Muscle of leg (tissue), 11 donors: ENCODE measurements around the gene ZNF516. TPM values are rescaled to one million over a fixed set of nuclear protein-coding genes. Genes with fewer than 3 reads are reported as not detected.

Source experiments
- DNase-seq: peaks from one replicate; pipeline ENCODE4 v3.0.0; 2013
- H3K27ac ChIP-seq: one replicate; pipeline ENCODE4 v1.5.1; 2013; ENCODE audit warnings: mild to moderate bottlenecking, low read length, control low read depth
- H3K27me3 ChIP-seq: one replicate; pipeline ENCODE4 v1.6.1; 2013; ENCODE audit warnings: low read length; ENCODE audit not compliant: control insufficient read depth, insufficient read depth
- H3K36me3 ChIP-seq: one replicate; pipeline ENCODE4 v1.6.1; 2013; ENCODE audit warnings: low read length; ENCODE audit not compliant: control insufficient read depth, insufficient read depth
- H3K4me1 ChIP-seq: one replicate; pipeline ENCODE4 v1.6.1; 2013; ENCODE audit warnings: low read length; ENCODE audit not compliant: control insufficient read depth, insufficient read depth
- H3K4me3 ChIP-seq: one replicate; pipeline ENCODE4 v1.5.1; 2013; ENCODE audit warnings: low read length, control low read depth
- H3K9me3 ChIP-seq: replicated peaks from 2 replicates; pipeline ENCODE4 v1.6.1; 2013; ENCODE audit warnings: low read depth, low read length; ENCODE audit not compliant: control insufficient read depth
- WGBS: methylation state at CpG from one replicate; pipeline ENCODE4 v1.1.5; 2013; ENCODE audit warnings: missing lambda C conversion rate; ENCODE audit not compliant: insufficient coverage; 5-methylcytosine and 5-hydroxymethylcytosine counted together
- polyA plus RNA-seq, 8 donors: library from polyadenylated mRNA; unstranded; fragments of 120-200 nt; gene quantifications; one replicate each; pipeline versions ENCODE4 v1.2.1 to v1.2.3, GENCODE V29; 2013; ENCODE audit warnings: inconsistent platforms in 1 of 8, low replicate concordance in 1 of 8; ENCODE audit not compliant: insufficient read length in 8 of 8, insufficient read depth in 1 of 8
- total RNA-seq: library from RNA; stranded (reverse); fragments of 120-200 nt; gene quantifications from one replicate; pipeline ENCODE4 v1.2.4, GENCODE V29; 2013

ZNF516 gene
- total and polyA plus RNA-seq, 9 donors: 26.6 to 52.9 (median 42.9) TPM

DNA sequence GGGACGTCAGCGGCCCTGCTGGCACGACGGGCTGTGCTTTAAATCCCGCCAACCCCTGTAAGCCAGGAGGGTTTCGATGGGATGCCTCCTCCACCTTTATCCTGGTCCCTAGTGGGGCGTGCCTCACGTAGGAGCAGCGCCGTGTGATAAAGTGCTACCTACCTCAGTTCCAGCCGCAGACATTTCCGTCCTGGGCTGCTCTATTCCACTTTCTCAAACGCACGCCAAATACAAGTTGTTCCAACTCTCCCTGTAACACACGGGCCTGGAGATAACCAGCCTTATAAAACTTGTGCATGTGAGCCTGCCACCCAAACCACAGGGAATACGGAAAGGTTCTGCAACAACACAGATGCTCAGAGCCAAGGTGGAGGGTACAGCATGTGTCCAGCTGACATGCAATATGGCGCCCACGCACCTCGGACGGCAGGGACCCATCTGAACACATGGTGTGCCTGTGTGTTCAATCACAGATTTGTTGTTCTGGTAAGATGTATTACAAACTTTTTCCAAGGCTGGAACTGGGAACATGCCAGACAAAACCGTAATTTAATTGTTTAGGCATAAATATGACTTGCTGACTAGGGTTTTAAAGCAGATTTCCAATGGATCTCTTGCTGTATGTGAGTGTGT, 47.7 kb downstream of the ZNF516 start:
- Histone ChIP-seq H3K27me3 (no peaks in the 10 kb centered on the region), H3K4me1 (peaks cover 71% of the 10 kb centered on the region), H3K9me3 (no peaks in the 10 kb centered on the region), H3K36me3 (peaks cover 9% of the 10 kb centered on the region), H3K4me3 (no peak overlapping the region), H3K27ac (peak overlapping the region; percentile 67)
- WGBS: 65% methylated on average over 19 of the region's 21 CpGs
- DNase-seq: peak; percentile 74

DNA sequence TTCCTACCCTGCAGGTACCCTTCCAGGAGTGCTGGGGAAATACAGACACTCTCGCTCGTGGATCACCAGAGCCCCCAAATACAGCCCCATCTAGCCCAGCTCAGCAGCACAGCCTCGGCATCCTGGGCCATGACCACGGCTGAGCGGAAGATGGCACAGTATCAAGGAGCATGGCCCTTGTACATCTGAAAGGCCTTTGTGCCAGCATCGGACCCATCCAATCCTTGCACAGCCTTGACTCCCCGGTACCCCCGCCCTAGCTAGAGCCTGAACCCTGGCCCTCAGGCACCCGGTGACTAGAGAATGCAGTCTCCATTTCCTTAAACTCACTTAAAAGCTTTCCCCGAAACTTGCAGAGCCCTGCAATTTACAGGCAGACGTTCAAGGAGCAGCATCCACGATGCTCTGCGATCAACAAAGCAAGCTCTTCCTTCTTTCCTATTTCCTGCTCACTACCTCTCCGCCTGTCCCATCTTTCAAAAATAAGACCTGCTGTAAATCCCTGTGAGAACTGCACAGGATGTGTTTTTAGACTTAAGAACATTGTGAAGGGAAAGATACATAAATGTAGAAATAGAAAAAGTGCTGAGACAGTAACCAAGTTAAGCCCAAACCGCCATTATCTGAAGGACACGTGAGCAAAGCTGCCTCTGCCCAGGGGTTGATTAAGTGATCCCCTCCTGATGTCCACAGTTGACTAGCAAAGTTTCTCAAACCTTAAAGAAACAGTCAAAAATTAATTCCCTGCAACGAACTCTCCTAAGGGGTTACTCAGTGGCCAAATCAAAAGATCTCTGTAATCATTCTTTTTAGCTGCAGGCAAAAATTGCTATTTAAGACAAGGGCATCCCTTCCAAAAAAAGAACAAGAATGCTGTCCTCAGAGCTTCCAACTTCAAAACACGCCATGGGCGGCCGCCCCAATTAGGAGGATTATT, 48.5 kb downstream of the ZNF516 start:
- DNase-seq: peak; percentile 57
- Histone ChIP-seq H3K4me1 (peaks cover 63% of the 10 kb centered on the region), H3K27me3 (no peaks in the 10 kb centered on the region), H3K27ac (peak overlapping the region; percentile 67), H3K9me3 (no peaks in the 10 kb centered on the region), H3K36me3 (peaks cover 17% of the 10 kb centered on the region), H3K4me3 (no peak overlapping the region)
- WGBS: 37% methylated on average over 13 of the region's 20 CpGs

DNA sequence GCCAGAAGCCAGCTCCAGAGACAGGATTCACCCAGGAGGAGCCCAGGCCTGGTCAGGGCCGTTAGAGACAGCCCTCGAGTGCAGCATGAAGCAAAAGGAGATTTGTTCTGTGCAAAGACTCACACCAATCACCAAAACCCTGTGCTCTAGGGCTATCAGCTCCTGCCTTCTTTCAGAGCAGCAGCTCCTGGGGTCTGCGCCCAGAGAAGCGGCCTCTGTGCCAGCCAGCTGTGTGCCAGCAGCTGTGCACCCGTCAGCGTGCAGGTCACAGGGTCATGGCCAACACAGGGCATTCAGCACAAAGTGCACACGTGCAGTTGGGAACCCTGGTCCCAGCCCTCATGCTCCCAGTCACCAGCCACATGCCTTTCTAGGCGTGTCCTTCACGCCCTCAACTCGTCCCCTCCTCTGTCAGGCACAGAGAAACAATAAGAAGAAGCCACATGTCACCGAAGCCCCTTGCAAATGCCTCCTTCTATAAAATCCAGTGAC, 49.3 kb downstream of the ZNF516 start:
- peak; percentile 48 for DNase-seq
- no peak overlapping the region for H3K4me3 ChIP-seq
- H3K9me3 ChIP-seq: no peaks in the 10 kb centered on the region
- WGBS: 53% methylated on average over 11 of the region's 11 CpGs
- peak overlapping the region; percentile 67 for H3K27ac ChIP-seq
- H3K4me1 ChIP-seq: peaks cover 56% of the 10 kb centered on the region
- H3K27me3 ChIP-seq: no peaks in the 10 kb centered on the region
- H3K36me3 ChIP-seq: peaks cover 24% of the 10 kb centered on the region

DNA sequence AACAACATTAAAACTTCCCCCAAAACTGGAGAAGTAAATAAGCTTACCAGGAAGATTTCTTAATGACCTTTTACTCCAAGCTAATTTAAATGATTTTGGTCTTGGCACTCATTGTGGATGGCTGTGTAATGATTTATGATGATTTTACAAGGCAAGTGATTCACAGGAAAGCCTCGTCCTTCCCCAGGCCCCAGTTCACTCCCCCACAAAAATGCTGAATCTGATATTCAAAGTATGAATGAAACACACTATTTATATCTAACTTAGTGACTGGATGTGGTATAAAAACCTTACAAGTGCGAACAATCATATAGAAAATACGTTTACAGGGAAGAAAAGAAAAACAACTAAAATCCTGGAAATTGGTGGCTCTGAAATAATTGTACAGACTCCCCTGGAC, 49.8 kb downstream of the ZNF516 start:
- H3K9me3 ChIP-seq: no peaks in the 10 kb centered on the region
- H3K27me3 ChIP-seq: no peaks in the 10 kb centered on the region
- H3K36me3 ChIP-seq: peaks cover 28% of the 10 kb centered on the region
- no peak for DNase-seq
- peak overlapping the region; percentile 59 for H3K27ac ChIP-seq
- no peak overlapping the region for H3K4me3 ChIP-seq
- WGBS: no CpG with 5 or more reads among the region's 3 CpGs
- H3K4me1 ChIP-seq: peaks cover 53% of the 10 kb centered on the region

DNA sequence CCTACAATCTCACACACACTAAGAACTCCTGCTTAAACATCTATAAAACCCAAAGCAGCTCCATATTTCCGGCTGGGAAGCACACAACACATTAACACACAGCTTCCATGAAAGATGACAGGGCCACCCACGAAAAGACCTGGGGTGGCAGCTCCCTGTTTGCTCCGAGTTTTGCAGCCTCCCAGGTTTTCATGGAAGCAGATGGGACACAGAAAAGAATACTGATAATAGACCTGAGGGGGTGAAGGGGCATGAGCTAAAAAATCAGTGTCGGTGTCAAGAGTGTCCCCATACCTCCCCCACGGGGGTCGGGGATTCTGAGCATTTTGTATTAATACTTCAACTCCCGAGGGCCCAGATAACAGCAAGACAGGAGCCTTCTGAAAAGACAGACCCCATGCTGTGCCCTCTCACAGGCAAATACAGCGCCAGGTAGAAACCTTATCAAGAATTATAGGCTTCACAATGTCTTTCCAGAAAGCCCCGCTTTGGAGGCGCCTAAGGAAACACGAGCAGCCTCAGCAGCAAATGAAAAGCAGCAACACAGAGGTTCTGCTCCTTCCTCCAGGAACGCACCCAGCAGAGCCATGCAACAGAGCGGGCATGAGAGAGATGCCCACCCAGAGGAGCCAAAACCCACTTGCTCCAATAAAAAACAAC, 50.5 kb downstream of the ZNF516 start:
- Histone ChIP-seq H3K9me3 (no peaks in the 10 kb centered on the region), H3K27me3 (no peaks in the 10 kb centered on the region), H3K4me3 (no peak overlapping the region), H3K4me1 (peaks cover 51% of the 10 kb centered on the region), H3K36me3 (peaks cover 33% of the 10 kb centered on the region), H3K27ac (no peak overlapping the region)
- DNase-seq: no peak
- WGBS: 59% methylated on average over 6 of the region's 13 CpGs

DNA sequence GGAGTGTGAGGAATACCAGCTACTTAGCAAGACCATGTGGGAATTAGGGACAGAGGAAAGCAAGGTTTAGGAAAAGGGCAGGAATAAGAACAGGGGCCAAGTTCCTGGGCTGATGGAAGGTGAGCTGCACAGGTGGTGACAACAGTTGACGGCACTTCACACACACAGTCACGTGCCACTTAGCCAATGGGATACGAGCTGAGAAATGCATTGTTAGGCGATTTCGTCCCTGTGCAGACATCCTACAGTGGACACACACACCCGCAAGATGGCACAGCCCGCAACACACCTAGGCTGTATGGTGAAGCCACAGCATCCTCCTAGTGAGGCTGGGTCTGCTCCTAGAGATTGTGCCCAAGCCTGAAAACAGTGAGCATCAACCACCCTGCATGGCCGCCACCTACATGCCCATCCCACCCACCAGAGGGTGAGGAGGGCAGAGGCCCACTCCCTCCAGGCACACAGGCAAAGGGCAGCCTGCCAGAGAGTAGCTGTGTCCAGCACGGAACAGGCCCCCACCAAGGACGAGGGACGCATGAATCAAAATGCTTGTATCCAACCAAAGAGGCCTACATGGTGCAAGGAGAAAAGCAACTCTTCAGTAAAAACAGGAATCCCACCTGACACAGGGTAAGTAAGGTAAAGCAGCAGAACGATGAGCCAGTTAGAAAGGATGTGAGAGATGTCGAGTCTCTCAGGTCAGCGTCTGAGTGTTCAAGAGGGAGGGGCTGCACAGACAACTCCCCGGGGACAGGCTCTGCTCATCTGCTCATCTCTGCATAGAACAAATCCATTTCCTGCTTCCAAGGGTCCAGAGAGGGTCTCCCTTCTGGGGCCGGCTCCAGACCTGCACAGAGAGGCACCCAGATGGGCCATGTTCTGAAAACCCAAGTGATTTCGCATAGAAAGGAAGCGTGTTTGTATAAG, 51.3 kb downstream of the ZNF516 start:
- no peak overlapping the region for H3K4me3 ChIP-seq
- H3K9me3 ChIP-seq: no peaks in the 10 kb centered on the region
- H3K4me1 ChIP-seq: peaks cover 45% of the 10 kb centered on the region
- peaks cover 33% of the 10 kb centered on the region for H3K36me3 ChIP-seq
- WGBS: 86% methylated on average over 9 of the region's 18 CpGs
- no peak for DNase-seq
- no peaks in the 10 kb centered on the region for H3K27me3 ChIP-seq
- no peak overlapping the region for H3K27ac ChIP-seq

DNA sequence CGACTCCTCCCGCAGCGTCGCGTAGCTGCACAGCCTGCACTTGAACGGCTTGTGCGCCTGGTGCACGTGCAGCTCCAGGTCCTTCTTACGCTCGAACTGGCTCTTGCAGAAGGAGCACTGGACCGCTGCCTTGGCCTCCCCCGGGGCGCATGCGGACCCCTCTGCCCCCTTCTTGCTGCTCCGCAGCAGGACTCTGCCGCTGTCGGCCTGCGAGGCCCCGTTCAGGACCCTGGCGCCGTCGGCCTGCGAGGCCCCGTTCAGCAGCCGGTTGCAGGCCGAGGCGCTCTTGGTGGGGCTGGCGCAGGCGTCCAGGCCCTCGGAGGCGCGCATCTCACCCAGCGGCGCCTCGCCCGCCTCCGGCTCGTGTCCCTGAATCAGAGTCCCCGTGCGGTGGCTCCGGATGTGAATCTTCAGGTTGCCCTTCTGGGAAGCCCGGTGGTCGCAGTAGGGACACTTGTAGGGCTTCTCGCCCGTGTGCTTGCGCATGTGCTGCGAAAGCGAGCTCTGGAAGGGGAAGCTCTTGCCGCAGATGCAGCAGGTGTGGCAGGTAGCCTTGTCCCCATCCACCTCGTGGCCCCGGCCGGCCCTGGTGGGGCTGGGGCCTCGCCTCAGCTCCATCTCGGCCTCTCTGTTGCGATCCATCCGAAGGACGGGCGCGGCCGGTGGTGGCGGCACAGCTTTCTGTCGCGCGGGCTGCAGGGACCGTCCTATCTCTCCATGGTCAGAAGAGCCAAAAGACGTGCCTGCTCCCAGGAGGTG, 52.5 kb downstream of the ZNF516 start:
- no peaks in the 10 kb centered on the region for H3K27me3 ChIP-seq
- H3K9me3 ChIP-seq: no peaks in the 10 kb centered on the region
- 96% methylated on average over 64 of the region's 66 CpGs for WGBS
- H3K4me1 ChIP-seq: peaks cover 40% of the 10 kb centered on the region
- no peak for DNase-seq
- H3K36me3 ChIP-seq: peaks cover 36% of the 10 kb centered on the region
- H3K27ac ChIP-seq: no peak overlapping the region
- no peak overlapping the region for H3K4me3 ChIP-seq

DNA sequence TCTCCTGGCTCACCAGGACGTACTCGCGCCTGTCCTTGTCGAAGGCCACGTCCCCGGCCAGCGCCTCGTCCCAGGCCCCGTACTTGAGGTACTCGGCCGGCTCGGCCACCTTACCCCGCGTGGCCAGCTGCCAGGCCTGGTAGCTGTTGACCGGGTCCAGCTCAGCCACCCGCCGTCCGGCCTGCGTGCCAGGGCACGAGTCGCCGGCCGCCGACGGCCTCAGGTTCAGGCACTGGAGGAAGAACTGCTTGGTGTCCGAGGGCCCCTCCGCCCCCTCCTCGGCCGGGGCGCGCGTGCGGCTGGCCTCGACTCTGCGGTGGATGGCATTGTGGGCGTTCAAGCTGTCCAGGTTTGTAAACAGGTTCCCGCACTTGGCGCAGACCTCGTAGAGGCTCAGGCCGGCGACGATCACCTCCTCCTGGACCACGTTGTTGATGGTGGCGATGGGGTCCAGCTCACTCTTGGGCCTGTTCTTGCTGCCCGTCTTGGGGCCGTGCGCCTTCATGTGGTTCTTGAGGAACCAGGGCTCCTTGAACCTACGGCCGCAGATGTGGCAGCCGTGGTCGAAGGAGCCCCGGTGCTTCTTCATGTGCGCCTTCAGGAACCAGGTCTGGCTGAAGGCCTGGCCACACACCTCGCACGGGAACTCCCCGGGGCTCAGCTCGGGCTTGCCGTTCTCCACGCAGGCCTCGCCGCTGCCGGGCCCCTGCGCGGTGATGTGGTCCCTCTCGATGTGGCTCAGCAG, 53.2 kb downstream of the ZNF516 start:
- H3K27me3 ChIP-seq: no peaks in the 10 kb centered on the region
- peaks cover 41% of the 10 kb centered on the region for H3K36me3 ChIP-seq
- no peak overlapping the region for H3K27ac ChIP-seq
- DNase-seq: no peak
- WGBS: 96% methylated on average over 65 of the region's 65 CpGs
- H3K4me3 ChIP-seq: no peak overlapping the region
- H3K4me1 ChIP-seq: peaks cover 34% of the 10 kb centered on the region
- no peaks in the 10 kb centered on the region for H3K9me3 ChIP-seq
